AG04450 (cell line): ENCODE measurements around the gene TEX261. TPM values are rescaled to one million over a fixed set of nuclear protein-coding genes. Genes with fewer than 3 reads are reported as not detected.

Experiments
- CTCF ChIA-PET: fragments of 300-600, 350-600 bp; formaldehyde crosslinking; extraction: SDS; loops from one replicate; lab custom pipeline; 2022; ENCODE audit warnings: antibody characterized with exemption, inconsistent platforms; lab: Charles Lee
- POLR2A ChIA-PET: fragments of 350-600 bp; formaldehyde crosslinking; extraction: SDS; loops from one replicate; lab custom pipeline; 2021; ENCODE audit warnings: antibody characterized with exemption, inconsistent platforms; lab: Yijun Ruan, JAX
- DNase-seq: peaks from one replicate; pipeline ENCODE4 v3.0.0-alpha.2; 2011; ENCODE audit warnings: low read depth, low spot score
- H3K27ac ChIP-seq: one replicate; pipeline ENCODE4 v1.5.1; 2012; ENCODE audit warnings: low read depth, low read length, control low read depth
- H3K27me3 ChIP-seq: one replicate; pipeline ENCODE4 v1.6.0; 2012; ENCODE audit warnings: low read length; ENCODE audit not compliant: control insufficient read depth, insufficient read depth
- H3K4me3 ChIP-seq: 2 replicates; pipeline ENCODE4 v1.5.1; 2011; ENCODE audit warnings: mild to moderate bottlenecking, low read depth, low read length, control low read depth
- H3K9me3 ChIP-seq: 2 replicates; pipeline ENCODE4 v1.5.1; 2012; ENCODE audit warnings: low read length; ENCODE audit not compliant: control insufficient read depth, insufficient read depth
- CTCF ChIP-seq: IDR thresholded peaks from 2 replicates; pipeline ENCODE4 v1.5.1; 2011; ENCODE audit warnings: low read depth, low read length, control low read depth, inconsistent platforms
- polyA plus RNA-seq: library from polyadenylated mRNA; depleted of rRNA; stranded (reverse); fragments of >200 nt; gene quantifications from 2 replicates; pipeline ENCODE4 v1.2.3, GENCODE V29; 2011

Gene TEX261
- polyA plus RNA-seq, 1 experiment, result 106 TPM

DNA sequence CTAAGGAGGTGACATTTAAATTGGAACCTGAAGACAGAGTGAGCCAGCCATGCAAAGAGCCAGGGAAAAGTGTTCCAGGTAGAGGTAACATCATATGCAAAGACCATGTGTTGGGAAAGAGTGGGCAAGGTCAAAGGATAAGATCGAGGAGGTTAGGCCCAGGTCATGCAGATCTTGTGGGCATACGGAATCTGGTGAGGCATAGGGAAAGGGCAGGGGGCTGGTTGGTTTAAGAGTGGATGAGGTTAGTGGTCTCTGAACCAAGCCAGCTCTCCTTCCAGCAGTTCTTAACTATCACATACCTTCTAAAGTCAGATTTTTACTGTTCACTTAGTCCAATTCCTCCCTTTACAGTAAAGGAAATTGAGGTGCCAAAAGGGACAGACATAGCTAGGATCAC, 13.3 kb downstream of the TEX261 start:
- Histone ChIP-seq H3K27me3 (no peaks in the 10 kb centered on the region), H3K4me3 (no peak overlapping the region), H3K27ac (no peak overlapping the region), H3K9me3 (no peaks in the 10 kb centered on the region)
- no peak for DNase-seq
- TF ChIP-seq CTCF, result no peak
- POLR2A ChIA-PET, result no interaction called here
- CTCF ChIA-PET, result interaction anchor here (1.2 to 1.6 kb wide), 3 partner anchors 20 to 110 kb away, joined by 3 to 4 read pairs (median 3); no protein-coding TSS in a partner anchor

GRCh38 chr2:70979626-70980025, 15.0 kb downstream of the TEX261 start:
- DNase-seq, result no peak
- Histone ChIP-seq H3K4me3 (no peak overlapping the region), H3K9me3 (no peaks in the 10 kb centered on the region), H3K27me3 (no peaks in the 10 kb centered on the region), H3K27ac (no peak overlapping the region)
- TF ChIP-seq CTCF, result no peak
- ChIA-PET CTCF (no interaction called here), POLR2A (no interaction called here)

- ChIA-PET CTCF (interaction anchor here (1.4 kb wide), 1 partner anchor 107 kb away, joined by 4 read pairs; no protein-coding TSS in a partner anchor), POLR2A (no interaction called here)
- no peak overlapping the region for H3K27ac ChIP-seq
- H3K9me3 ChIP-seq, result no peaks in the 10 kb centered on the region
- no peaks in the 10 kb centered on the region for H3K27me3 ChIP-seq
- no peak for TF ChIP-seq CTCF
- peak overlapping the region; percentile 29 for H3K4me3 ChIP-seq
- DNase-seq, result no peak
Observed at GRCh38 chr2:70979180-70979488, 15.5 kb downstream of the TEX261 start.

GRCh38 chr2:70978341-70979179, 16.1 kb downstream of the TEX261 start, which contains the start of gene ANKRD53:
TSS of gene ANKRD53 (plus strand) at chr2:70978630. CDS start at chr2:70978646, 16 bp downstream.
- no peaks in the 10 kb centered on the region for H3K27me3 ChIP-seq
- peak within 1 kb of the TSS; percentile 64 for H3K4me3 ChIP-seq
- TF ChIP-seq CTCF, result no peak
- no peak for DNase-seq
- H3K27ac ChIP-seq, result peak within 1 kb of the TSS; percentile 91
- CTCF ChIA-PET, result interaction anchor here (0.9 to 2.8 kb wide), 8 partner anchors 13 to 117 kb away, joined by 3 to 22 read pairs (median 4); no protein-coding TSS in a partner anchor
- H3K9me3 ChIP-seq, result no peaks in the 10 kb centered on the region
- POLR2A ChIA-PET, result interaction anchor here (0.9 kb wide), 1 partner anchor 90 kb away, joined by 4 read pairs; the partner anchor contains the start of gene NAGK

DNA sequence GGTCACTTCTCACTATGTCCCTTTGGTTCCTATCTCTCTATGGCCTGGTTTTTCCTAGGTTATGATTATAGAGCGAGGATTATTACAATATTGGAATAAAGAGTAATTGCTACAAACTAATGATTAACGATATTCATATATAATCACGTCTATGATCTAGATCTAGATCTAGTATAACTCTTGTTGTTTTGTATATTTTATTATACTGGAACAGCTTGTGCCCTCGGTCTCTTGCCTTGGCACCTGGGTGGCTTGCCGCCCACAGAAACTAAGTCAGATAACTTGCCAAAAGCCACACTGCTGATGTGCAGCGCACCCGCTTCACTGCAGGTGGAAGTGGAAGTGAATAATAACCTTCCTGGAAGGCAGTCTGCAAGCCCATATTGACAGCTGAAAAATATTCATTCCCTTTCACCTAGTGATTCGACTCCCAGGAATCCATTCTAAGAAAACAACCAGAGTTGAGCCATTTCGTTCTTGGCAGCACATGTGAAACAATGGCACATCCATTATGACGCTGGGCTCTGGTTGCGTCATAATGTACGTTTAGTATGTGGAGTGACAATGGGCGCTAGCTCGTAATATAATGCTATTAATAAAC, 17.0 kb downstream of the TEX261 start:
- CTCF ChIA-PET, result interaction anchor here (0.9 to 2.8 kb wide), 9 partner anchors 12 to 116 kb away, joined by 3 to 22 read pairs (median 4); no protein-coding TSS in a partner anchor
- H3K4me3 ChIP-seq, result peak overlapping the region; percentile 64
- peak; percentile 55 for DNase-seq
- no peak; the same call in 1 of the 2 replicates for TF ChIP-seq CTCF
- H3K27me3 ChIP-seq, result no peaks in the 10 kb centered on the region
- peak overlapping the region; percentile 91 for H3K27ac ChIP-seq
- no peaks in the 10 kb centered on the region for H3K9me3 ChIP-seq
- POLR2A ChIA-PET, result interaction anchor here (0.9 kb wide), 1 partner anchor 91 kb away, joined by 4 read pairs; the partner anchor contains the start of gene NAGK
